Raji (cell line): ENCODE data around the gene GALNT18.

Experiments
- POLR2A ChIP-seq: IDR thresholded peaks from 2 replicates; pipeline ENCODE4 v1.6.1; 2011; ENCODE audit warnings: low read depth, low read length, control low read depth; ENCODE audit not compliant: insufficient read depth

Gene GALNT18

GRCh38 chr11:11583801-11584529 lies 37.8 kb downstream of the GALNT18 start:
- no peak for TF ChIP-seq POLR2A

GRCh38 chr11:11582011-11582701 lies 39.6 kb downstream of the GALNT18 start:
- TF ChIP-seq POLR2A, result no peak

DNA sequence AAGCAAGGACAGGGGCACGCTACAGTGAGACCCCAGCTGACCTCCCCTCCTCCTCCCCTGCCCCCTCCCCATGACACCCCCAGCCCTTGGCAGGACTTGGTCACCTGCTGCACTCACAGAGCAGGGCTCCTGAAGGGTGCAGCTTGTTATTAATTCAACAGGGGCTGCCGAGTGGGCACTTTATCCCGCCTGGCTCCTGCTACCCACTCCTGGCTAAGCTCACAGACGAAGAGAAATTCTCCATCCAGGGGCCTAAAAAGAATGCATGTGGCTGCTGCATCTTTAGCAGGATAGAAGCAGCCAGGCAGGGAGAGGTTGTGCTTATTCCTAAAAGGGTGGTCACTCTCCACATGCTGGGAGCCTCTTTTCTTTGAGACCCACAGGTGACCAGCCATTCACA lies 40.3 kb downstream of the GALNT18 start:
- TF ChIP-seq POLR2A, result no peak

GRCh38 chr11:11580841-11581411 lies 40.9 kb downstream of the GALNT18 start:
- TF ChIP-seq POLR2A, result no peak

DNA sequence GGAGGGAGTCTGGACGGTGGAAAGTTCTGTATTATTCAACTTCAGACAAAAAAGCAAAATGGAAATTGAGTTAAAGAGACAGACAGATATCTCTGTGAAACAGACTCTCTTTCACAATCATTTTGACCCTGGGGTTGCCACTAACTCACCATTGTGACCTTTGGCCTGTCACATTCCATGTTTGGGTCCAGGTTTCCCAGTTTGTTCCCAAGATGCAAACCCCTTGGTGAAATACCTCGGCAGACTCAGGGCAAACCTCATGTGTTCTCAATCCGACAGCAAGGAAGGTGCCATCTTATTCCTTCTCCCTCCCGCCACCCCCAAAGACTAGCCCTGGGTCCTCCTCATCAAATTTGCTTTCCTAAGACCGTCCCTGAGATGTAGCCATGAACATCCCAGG lies 41.8 kb downstream of the GALNT18 start:
- no peak for TF ChIP-seq POLR2A

DNA sequence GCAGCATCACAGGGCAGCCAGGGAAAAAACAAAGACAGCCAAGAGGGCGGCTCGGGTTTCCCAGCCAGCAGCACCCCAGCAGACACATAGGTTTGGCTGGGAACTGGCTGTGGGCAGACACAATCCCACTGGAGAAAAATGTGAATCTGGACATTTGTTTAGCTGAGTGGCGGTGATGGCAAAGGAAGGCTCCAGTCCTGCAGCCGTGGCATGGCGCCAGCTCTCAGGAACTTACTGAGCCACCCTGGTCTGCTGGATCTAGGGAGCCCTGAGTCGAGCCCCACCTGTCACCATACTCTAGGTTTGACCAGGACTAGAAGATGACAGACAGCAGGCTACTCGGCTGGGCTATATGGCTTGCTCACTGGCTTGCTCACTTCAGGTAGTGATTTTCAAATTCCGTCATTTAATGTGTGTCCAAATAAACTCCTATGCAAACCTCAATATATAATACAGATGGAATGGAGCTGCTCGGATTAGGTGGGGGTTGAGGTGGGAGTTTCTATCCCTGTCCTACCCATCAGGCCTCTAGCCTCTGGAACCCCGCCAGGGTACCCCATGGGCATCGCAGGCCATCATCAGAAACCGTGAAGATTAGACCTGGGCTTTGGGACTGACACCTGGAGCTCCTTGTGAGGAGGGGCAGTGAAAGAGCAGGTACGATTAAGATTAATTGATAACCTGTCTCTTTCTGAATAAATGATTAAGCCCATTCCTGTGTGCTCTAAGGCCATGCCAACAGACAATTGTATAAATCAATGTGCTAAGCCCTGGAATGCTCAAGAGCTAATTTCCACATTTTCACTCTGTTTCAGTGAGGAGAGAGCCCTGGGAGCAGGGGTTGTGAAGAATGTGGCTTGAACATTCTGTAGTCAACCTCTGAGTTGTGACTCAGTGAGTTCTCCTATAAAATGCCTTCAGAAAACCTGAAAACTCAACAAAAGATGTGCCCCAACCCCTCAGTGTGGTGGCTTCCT lies 42.5 kb downstream of the GALNT18 start:
- no peak for TF ChIP-seq POLR2A

- no peak for TF ChIP-seq POLR2A
Observed at GRCh38 chr11:11577932-11578911, 43.6 kb downstream of the GALNT18 start.

GRCh38 chr11:11577251-11577855 lies 44.5 kb downstream of the GALNT18 start:
- TF ChIP-seq POLR2A, result no peak

DNA sequence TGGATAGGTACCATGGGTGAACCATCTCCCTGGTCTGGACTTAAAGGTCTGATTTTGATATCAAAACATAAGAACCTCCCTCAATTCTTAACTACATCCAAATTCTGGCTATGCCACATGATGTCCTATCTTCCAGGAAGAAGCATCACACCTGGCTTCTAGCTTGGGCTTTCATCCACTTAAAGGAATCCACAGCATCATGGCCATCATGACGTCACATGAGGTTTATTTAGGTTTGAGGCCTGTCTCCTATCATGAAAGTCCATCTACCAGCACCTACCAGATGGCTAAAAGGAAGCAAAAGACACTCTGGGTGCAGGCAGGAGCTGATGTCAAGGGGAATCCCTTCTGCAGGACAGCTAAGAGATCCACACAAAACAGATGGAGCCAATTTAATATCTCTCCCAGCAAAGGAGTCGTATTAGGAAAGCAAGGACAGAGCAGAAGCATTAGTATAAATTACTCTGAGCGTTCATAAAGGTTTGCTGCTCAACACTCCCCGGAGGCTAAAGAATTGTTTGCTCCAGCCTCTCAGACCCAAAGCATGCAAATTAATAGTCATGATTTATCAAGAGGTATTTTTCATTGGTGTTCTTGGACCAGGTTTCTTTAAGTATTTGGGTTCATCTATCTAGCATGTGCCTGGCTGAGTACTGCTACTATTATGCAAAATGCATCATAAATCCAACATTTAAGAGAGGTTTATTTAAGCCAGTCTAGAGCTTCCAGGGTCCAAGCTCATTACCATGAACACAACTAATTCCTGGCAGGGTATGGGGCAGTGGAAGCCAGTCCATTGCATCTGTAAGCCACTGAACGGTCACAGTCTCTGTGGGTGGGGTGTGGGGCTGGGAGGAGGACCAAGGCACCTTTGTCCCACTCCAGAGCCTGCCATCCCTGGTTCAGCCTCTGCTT lies 47.2 kb downstream of the GALNT18 start:
- TF ChIP-seq POLR2A, result no peak

DNA sequence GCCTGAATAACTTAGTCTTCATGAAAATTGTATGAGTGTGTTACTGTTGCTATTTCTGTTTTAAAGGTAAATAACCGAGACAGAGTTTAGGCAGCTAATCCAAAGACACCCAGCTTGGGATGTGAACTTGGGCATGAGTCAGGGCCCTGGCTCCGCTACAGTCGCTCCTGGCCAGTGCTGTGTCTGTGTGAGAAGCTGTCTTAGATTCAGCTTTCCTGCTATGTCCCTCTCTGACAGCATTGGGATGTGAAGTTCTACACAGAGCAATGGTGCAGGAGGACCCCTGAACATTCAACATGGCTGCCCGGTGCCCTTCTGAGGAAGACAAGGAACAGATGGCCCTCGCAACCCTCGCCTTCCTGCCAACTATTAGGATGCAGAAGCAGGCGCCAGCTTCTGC lies 49.4 kb downstream of the GALNT18 start:
- no peak for TF ChIP-seq POLR2A

DNA sequence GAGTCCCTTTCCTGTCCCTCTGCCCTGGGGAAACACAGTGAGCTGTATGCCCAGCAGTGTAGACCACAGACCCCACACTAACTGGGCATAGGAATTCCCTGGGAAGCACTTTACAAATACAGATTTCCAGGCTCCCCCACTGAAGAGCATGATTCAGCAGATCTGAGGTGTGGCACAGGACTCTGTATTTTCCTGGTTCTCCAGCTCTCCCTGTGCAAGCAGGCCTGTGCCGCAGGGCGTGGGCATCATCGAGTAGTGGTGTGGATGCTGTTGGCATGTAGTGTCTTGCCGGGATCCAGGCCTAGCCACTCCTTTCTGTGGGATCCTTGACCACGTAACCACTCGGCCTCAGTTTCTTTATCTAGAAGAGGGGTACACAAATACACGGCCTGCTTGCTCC lies 49.9 kb downstream of the GALNT18 start:
- no peak for TF ChIP-seq POLR2A

DNA sequence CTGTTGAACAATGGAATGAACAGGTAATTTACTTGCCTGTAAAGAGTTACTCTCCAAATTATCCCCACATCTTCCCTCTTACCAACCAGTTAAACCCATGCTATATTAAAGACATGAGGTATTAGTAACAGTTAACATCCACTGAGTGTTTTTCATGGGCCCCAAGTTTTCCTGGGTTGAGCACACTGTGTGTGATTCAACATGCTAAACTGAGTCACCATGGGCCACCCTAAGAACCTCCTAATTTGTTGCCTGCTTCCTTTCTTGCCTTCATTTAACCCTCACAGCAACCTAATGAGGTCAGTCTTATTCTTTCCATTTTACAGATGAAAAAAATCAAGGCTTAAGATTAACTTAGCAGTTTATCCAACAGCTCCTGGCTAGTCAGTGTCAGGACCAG lies 51.0 kb downstream of the GALNT18 start:
- TF ChIP-seq POLR2A, result no peak
